SK-N-SH (cell line): Measurements from ENCODE around the gene CA9. TPM values are rescaled to one million over a fixed set of nuclear protein-coding genes. Genes with fewer than 3 reads are reported as not detected.

Experiments used
- CTCF ChIA-PET: fragments of 300-600, 350-600 bp; formaldehyde crosslinking; extraction: SDS; loops from one replicate; lab custom pipeline; 2021; lab: Yijun Ruan, JAX
- POLR2A ChIA-PET: fragments of 350-600 bp; sonication (Branson Sonifier 250); formaldehyde crosslinking; extraction: SDS; loops from one replicate; lab custom pipeline; 2020; ENCODE audit warnings: antibody characterized with exemption, inconsistent platforms; lab: Yijun Ruan, JAX
- DNase-seq: peaks from one replicate; pipeline ENCODE4 v3.0.0; 2012
- H2AFZ ChIP-seq: fragments of 200-600 bp; sonication (generic); 2 replicates; pipeline ENCODE4 v1.8.1; 2016; ENCODE audit warnings: antibody characterized with exemption, mild to moderate bottlenecking, low read depth
- H3F3A ChIP-seq: fragments of 200-600 bp; sonication (generic); replicated peaks from 2 replicates; pipeline ENCODE3; 2016; ENCODE audit warnings: antibody characterized with exemption, mild to moderate bottlenecking; ENCODE audit not compliant: insufficient read depth
- H3K27ac ChIP-seq, 2 experiments: fragments of 200-500 bp in 1 of 2; fragments of 200-600 bp in 1 of 2; sonication (Bioruptor generic) in 1 of 2; sonication (generic), shearing (Covaris generic) in 1 of 2; 2 replicates each; pipeline versions ENCODE4 v1.5.1 to v1.6.1; 2014 to 2016; ENCODE audit warnings: low read depth in 2 of 2, inconsistent platforms in 1 of 2, low read length in 1 of 2, mild to moderate bottlenecking in 1 of 2, mixed read lengths in 1 of 2
- H3K27me3 ChIP-seq: fragments of 200-600 bp; sonication (generic), shearing (Covaris generic); 2 replicates; pipeline ENCODE4 v1.6.1; 2016; ENCODE audit warnings: mixed run types; ENCODE audit not compliant: insufficient read depth
- H3K36me3 ChIP-seq, 2 experiments: fragments of 200-500 bp in 1 of 2; fragments of 200-600 bp in 1 of 2; sonication (Bioruptor generic) in 1 of 2; sonication (generic) in 1 of 2; replicated peaks in 1 of 2; 2 replicates each; pipeline versions ENCODE3 to v1.5.1; 2014 to 2016; ENCODE audit warnings: low read length in 1 of 2, mild to moderate bottlenecking in 1 of 2; ENCODE audit not compliant: insufficient read depth in 2 of 2, control insufficient read depth in 1 of 2
- H3K4me1 ChIP-seq, 2 experiments: fragments of 200-500 bp in 1 of 2; fragments of 200-600 bp in 1 of 2; sonication (Bioruptor generic) in 1 of 2; sonication (generic), shearing (Covaris generic) in 1 of 2; 2 replicates each; pipeline versions ENCODE4 v1.5.1 to v1.6.1; 2014 to 2016; ENCODE audit warnings: low read depth in 1 of 2, low read length in 1 of 2, mixed run types in 1 of 2; ENCODE audit not compliant: insufficient read depth in 2 of 2, control insufficient read depth in 1 of 2
- H3K4me2 ChIP-seq: fragments of 200-600 bp; sonication (generic), shearing (Covaris generic); 2 replicates; pipeline ENCODE4 v1.6.1; 2017; ENCODE audit warnings: mixed run types
- H3K4me3 ChIP-seq, 2 experiments: fragments of 200-500 bp in 1 of 2; fragments of 200-600 bp in 1 of 2; sonication (Bioruptor generic) in 1 of 2; sonication (generic), shearing (Covaris generic) in 1 of 2; 2 replicates each; pipeline versions ENCODE4 v1.5.1 to v1.8.1; 2014 to 2016; ENCODE audit warnings: low read depth in 2 of 2, inconsistent platforms in 1 of 2, low read length in 1 of 2, mild to moderate bottlenecking in 1 of 2, mixed read lengths in 1 of 2, moderate library complexity in 1 of 2
- H3K79me2 ChIP-seq: fragments of 200-600 bp; sonication (generic); 2 replicates; pipeline ENCODE4 v1.8.1; 2017; ENCODE audit warnings: mild to moderate bottlenecking; ENCODE audit not compliant: insufficient read depth
- H3K9ac ChIP-seq: fragments of 200-600 bp; sonication (generic); 2 replicates; pipeline ENCODE4 v1.6.1; 2017; ENCODE audit warnings: mixed run types
- H3K9me2 ChIP-seq: fragments of 200-600 bp; sonication (generic); 2 replicates; pipeline ENCODE4 v1.6.1; 2017; ENCODE audit warnings: mixed run types
- H3K9me3 ChIP-seq: fragments of 200-600 bp; sonication (generic); 2 replicates; pipeline ENCODE4 v1.6.1; 2017; ENCODE audit warnings: mixed run types, mild to moderate bottlenecking, moderate library complexity
- H4K20me1 ChIP-seq: fragments of 200-600 bp; sonication (generic); 2 replicates; pipeline ENCODE4 v1.6.1; 2017; ENCODE audit warnings: mild to moderate bottlenecking, mixed run types; ENCODE audit not compliant: insufficient read depth
- CHD2 ChIP-seq: fragments of 150-350 bp; IDR thresholded peaks from 2 replicates; pipeline ENCODE4 v1.6.1; 2018; ENCODE audit warnings: low read length; ENCODE audit not compliant: partially characterized antibody
- CTCF ChIP-seq: fragments of 200-600 bp; sonication (generic); IDR thresholded peaks from 2 replicates; pipeline ENCODE4 v1.6.1; 2017; ENCODE audit warnings: antibody characterized with exemption, mild to moderate bottlenecking, moderate library complexity
- ELF1 ChIP-seq: IDR thresholded peaks from 2 replicates; pipeline ENCODE4 v1.4.0; 2012
- EZH2phosphoT487 ChIP-seq: fragments of 200-600 bp; sonication (generic); IDR thresholded peaks from 2 replicates; pipeline ENCODE4 v1.6.1; 2017; ENCODE audit warnings: low read depth, mixed run types, mild to moderate bottlenecking, antibody characterized with exemption, moderate library complexity, borderline replicate concordance
- FOSL2 ChIP-seq: IDR thresholded peaks from 2 replicates; pipeline ENCODE4 v1.4.0; 2012; ENCODE audit warnings: low read depth, mild to moderate bottlenecking, moderate library complexity, borderline replicate concordance
- FOXJ3 ChIP-seq: sonication (generic); formaldehyde crosslinking; IDR thresholded peaks from 2 replicates; pipeline ENCODE4 v1.5.1; 2020; ENCODE audit warnings: mild to moderate bottlenecking, missing genetic modification reagents
- FOXM1 ChIP-seq: IDR thresholded peaks from 2 replicates; pipeline ENCODE4 v1.4.0; 2012; ENCODE audit warnings: low read depth, mild to moderate bottlenecking
- GABPA ChIP-seq: IDR thresholded peaks from 2 replicates; pipeline ENCODE4 v1.4.0; 2012; ENCODE audit warnings: low read depth, mild to moderate bottlenecking
- GATA2 ChIP-seq: sonication (generic); formaldehyde crosslinking; IDR thresholded peaks from 2 replicates; pipeline ENCODE4 v1.5.0; 2020; ENCODE audit warnings: mild to moderate bottlenecking, missing genetic modification reagents
- MAX ChIP-seq: IDR thresholded peaks from 2 replicates; pipeline ENCODE4 v1.4.0; 2012; ENCODE audit warnings: low read depth
- MEF2A ChIP-seq: IDR thresholded peaks from 2 replicates; pipeline ENCODE4 v1.4.0; 2012; ENCODE audit warnings: low read depth, borderline replicate concordance
- MXI1 ChIP-seq: IDR thresholded peaks from 2 replicates; pipeline ENCODE4 v1.6.1; 2012; ENCODE audit warnings: mild to moderate bottlenecking, low read depth, low read length, improper control_type of control experiment
- NRF1 ChIP-seq: IDR thresholded peaks from 2 replicates; pipeline ENCODE4 v1.6.1; 2012; ENCODE audit warnings: low read depth, mild to moderate bottlenecking, low read length
- RAD21 ChIP-seq: IDR thresholded peaks from 2 replicates; pipeline ENCODE4 v1.6.1; 2012; ENCODE audit warnings: mild to moderate bottlenecking, low read length
- RFX5 ChIP-seq: IDR thresholded peaks from 2 replicates; pipeline ENCODE4 v1.6.1; 2012; ENCODE audit warnings: mild to moderate bottlenecking, improper control_type of control experiment, low read length
- RXRA ChIP-seq: IDR thresholded peaks from 2 replicates; pipeline ENCODE4 v1.4.0; 2012; ENCODE audit warnings: low read depth, mild to moderate bottlenecking, borderline replicate concordance
- SIN3A ChIP-seq: IDR thresholded peaks from 2 replicates; pipeline ENCODE4 v1.6.1; 2012; ENCODE audit warnings: low read depth, mild to moderate bottlenecking, low read length, moderate library complexity, borderline replicate concordance
- SMC3 ChIP-seq: IDR thresholded peaks from 2 replicates; pipeline ENCODE4 v1.6.1; 2012; ENCODE audit warnings: low read depth, low read length, improper control_type of control experiment
- TCF12 ChIP-seq: IDR thresholded peaks from 2 replicates; pipeline ENCODE4 v1.4.0; 2012
- TEAD4 ChIP-seq: IDR thresholded peaks from 2 replicates; pipeline ENCODE4 v1.4.0; 2012; ENCODE audit warnings: mild to moderate bottlenecking, borderline replicate concordance; ENCODE audit not compliant: insufficient read depth
- USF2 ChIP-seq: fragments of 150-350 bp; IDR thresholded peaks from 2 replicates; pipeline ENCODE4 v1.6.1; 2017; ENCODE audit warnings: antibody characterized with exemption, low read length, low read depth, borderline replicate concordance
- YY1 ChIP-seq: IDR thresholded peaks from 2 replicates; pipeline ENCODE4 v1.4.0; 2012; ENCODE audit warnings: low read depth, mild to moderate bottlenecking
- WGBS: methylation state at CpG from one replicate; pipeline ENCODE4 v1.1.6; 2017; ENCODE audit warnings: low lambda C conversion rate; 5-methylcytosine and 5-hydroxymethylcytosine counted together
- polyA plus RNA-seq, 3 experiments: library from polyadenylated mRNA; depleted of rRNA; stranded (reverse); fragments of >200 nt; gene quantifications; 2 replicates each; pipeline ENCODE4 v1.2.3, GENCODE V29; 2012
- TF ChIP-seq, protein P1 (sequence below): IDR thresholded peaks from 2 replicates; pipeline ENCODE4 v1.4.0; 2012; ENCODE audit warnings: low read depth, borderline replicate concordance
- TF ChIP-seq, protein P2 (sequence below): IDR thresholded peaks from 2 replicates; pipeline ENCODE4; 2012
- TF ChIP-seq, protein P3 (sequence below): IDR thresholded peaks from 2 replicates; pipeline ENCODE4 v1.4.0; 2012; ENCODE audit warnings: low read depth, borderline replicate concordance

Gene CA9
- polyA plus RNA-seq, 1 of the 3 experiments (the other 2 are of a cell fraction), result 1.4 TPM

GRCh38 chr9:35729700-35730485 is 56.2 kb downstream of the CA9 start:
- Histone ChIP-seq H3K79me2 (peaks cover 90% of the 10 kb centered on the region), H3K27ac (peak overlapping the region; percentile 68 to 94; a peak in 3 of 4 replicates), H3F3A (peaks cover 52% of the 10 kb centered on the region), H3K4me3 (peak overlapping the region; percentile 89 to 96; a peak in 3 of 4 replicates), H3K4me1 (peaks cover 38 to 43% of the 10 kb centered on the region in 2 experiments), H3K9me3 (no peaks in the 10 kb centered on the region), H3K9ac (peak overlapping the region; percentile 94; the same call in 1 of the 2 replicates)
- POLR2A ChIA-PET, result interaction anchor here (1.6 to 3.1 kb wide), 2 partner anchors 19 to 54 kb away, joined by 6 to 28 read pairs; partner anchors contain the start of genes GBA2 and RGP1
- 44% methylated on average over 6 of the region's 6 CpGs for WGBS
- TF ChIP-seq GABPA, result no peak
- no peak for TF ChIP-seq ELF1
- TF ChIP-seq GATA2, result no peak
- TF ChIP-seq EZH2phosphoT487, result no peak
- no peak for TF ChIP-seq FOXJ3
- no peak for TF ChIP-seq RXRA
- TF ChIP-seq CTCF, result peak; percentile 67
- TF ChIP-seq FOSL2, result no peak
- no peak for TF ChIP-seq RFX5
- no peak for TF ChIP-seq SIN3A
- TF ChIP-seq YY1, result no peak
- TF ChIP-seq, protein P1, sequence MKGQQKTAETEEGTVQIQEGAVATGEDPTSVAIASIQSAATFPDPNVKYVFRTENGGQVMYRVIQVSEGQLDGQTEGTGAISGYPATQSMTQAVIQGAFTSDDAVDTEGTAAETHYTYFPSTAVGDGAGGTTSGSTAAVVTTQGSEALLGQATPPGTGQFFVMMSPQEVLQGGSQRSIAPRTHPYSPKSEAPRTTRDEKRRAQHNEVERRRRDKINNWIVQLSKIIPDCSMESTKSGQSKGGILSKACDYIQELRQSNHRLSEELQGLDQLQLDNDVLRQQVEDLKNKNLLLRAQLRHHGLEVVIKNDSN, result no peak; the same call in 1 of the 2 replicates
- no peak for TF ChIP-seq TEAD4
- TF ChIP-seq, protein P2, sequence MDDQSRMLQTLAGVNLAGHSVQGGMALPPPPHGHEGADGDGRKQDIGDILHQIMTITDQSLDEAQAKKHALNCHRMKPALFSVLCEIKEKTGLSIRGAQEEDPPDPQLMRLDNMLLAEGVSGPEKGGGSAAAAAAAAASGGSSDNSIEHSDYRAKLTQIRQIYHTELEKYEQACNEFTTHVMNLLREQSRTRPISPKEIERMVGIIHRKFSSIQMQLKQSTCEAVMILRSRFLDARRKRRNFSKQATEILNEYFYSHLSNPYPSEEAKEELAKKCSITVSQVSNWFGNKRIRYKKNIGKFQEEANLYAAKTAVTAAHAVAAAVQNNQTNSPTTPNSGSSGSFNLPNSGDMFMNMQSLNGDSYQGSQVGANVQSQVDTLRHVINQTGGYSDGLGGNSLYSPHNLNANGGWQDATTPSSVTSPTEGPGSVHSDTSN, result no peak
- no peak for TF ChIP-seq MEF2A
- TF ChIP-seq USF2, result no peak
- no peak for TF ChIP-seq MXI1
- TF ChIP-seq, protein P3, sequence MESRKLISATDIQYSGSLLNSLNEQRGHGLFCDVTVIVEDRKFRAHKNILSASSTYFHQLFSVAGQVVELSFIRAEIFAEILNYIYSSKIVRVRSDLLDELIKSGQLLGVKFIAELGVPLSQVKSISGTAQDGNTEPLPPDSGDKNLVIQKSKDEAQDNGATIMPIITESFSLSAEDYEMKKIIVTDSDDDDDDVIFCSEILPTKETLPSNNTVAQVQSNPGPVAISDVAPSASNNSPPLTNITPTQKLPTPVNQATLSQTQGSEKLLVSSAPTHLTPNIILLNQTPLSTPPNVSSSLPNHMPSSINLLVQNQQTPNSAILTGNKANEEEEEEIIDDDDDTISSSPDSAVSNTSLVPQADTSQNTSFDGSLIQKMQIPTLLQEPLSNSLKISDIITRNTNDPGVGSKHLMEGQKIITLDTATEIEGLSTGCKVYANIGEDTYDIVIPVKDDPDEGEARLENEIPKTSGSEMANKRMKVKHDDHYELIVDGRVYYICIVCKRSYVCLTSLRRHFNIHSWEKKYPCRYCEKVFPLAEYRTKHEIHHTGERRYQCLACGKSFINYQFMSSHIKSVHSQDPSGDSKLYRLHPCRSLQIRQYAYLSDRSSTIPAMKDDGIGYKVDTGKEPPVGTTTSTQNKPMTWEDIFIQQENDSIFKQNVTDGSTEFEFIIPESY, result no peak
- no peak for TF ChIP-seq NRF1
- no peak for TF ChIP-seq CHD2
- no peak for TF ChIP-seq FOXM1
- no peak for TF ChIP-seq MAX
- TF ChIP-seq SMC3, result 0 out of 2 replicates have a peak, but pooled peaks have one; percentile 9
- TF ChIP-seq RAD21, result peak; percentile 36; the same call in 1 of the 2 replicates
- TF ChIP-seq TCF12, result no peak
- TF ChIP-seq, all 33 proteins: peak for 3
- Histone ChIP-seq H2AFZ (no peak overlapping the region), H3K36me3 (peaks cover 15 to 25% of the 10 kb centered on the region in 2 experiments), H4K20me1 (peaks cover 18% of the 10 kb centered on the region), H3K9me2 (no peaks in the 10 kb centered on the region), H3K4me2 (peak overlapping the region; percentile 91), H3K27me3 (no peaks in the 10 kb centered on the region)
- DNase-seq, result peak; percentile 76
- CTCF ChIA-PET, result interaction anchor here (0.6 to 9.7 kb wide), 14 partner anchors 15 to 84 kb away, joined by 3 to 103 read pairs (median 4); partner anchors contain the start of genes ARHGEF39, CA9, CCDC107 and RMRP
